ENCODE data around the gene PML.
"Not testable (repeated sequence)": the region's sequence is repeated elsewhere in the genome, so short reads cannot be mapped to it uniquely, and the experiment has no call there.

DNA sequence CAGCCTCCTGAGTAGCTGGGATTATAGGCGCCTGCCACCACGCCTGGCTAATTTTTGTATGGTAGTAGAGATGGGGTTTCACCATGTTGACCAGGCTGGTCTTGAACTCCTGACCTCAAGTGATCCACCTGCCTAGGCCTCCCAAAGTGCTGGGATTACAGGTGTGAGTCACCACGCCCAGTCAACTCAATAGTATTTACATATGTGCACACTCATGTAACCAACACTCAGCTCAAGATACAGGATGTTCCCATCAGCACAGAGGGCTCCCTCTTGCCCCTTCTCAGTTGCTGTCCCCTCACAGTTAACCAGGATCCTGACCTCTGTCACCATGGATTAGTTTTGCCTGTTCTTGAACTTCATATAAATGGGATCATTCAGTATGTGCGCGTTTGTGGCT is 61.8 kb downstream of the PML start:
- TF ChIP-seq, protein P1, sequence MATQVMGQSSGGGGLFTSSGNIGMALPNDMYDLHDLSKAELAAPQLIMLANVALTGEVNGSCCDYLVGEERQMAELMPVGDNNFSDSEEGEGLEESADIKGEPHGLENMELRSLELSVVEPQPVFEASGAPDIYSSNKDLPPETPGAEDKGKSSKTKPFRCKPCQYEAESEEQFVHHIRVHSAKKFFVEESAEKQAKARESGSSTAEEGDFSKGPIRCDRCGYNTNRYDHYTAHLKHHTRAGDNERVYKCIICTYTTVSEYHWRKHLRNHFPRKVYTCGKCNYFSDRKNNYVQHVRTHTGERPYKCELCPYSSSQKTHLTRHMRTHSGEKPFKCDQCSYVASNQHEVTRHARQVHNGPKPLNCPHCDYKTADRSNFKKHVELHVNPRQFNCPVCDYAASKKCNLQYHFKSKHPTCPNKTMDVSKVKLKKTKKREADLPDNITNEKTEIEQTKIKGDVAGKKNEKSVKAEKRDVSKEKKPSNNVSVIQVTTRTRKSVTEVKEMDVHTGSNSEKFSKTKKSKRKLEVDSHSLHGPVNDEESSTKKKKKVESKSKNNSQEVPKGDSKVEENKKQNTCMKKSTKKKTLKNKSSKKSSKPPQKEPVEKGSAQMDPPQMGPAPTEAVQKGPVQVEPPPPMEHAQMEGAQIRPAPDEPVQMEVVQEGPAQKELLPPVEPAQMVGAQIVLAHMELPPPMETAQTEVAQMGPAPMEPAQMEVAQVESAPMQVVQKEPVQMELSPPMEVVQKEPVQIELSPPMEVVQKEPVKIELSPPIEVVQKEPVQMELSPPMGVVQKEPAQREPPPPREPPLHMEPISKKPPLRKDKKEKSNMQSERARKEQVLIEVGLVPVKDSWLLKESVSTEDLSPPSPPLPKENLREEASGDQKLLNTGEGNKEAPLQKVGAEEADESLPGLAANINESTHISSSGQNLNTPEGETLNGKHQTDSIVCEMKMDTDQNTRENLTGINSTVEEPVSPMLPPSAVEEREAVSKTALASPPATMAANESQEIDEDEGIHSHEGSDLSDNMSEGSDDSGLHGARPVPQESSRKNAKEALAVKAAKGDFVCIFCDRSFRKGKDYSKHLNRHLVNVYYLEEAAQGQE (tag by site-specific recombination; IDR thresholded peaks at IDR 0.05) = not testable (repeated sequence)
- not testable (repeated sequence) for TF ChIP-seq ZFP37, YY1, CTCF (tag by site-specific recombination; IDR thresholded peaks at IDR 0.05)
